ENCODE measurements around the gene GGA2. TPM values are rescaled to one million over a fixed set of nuclear protein-coding genes. Genes with fewer than 3 reads are reported as not detected.
"Not testable (repeated sequence)": the region's sequence is repeated elsewhere in the genome, so short reads cannot be mapped to it uniquely, and the experiment has no call there.

Gene GGA2
- total RNA-seq, 2 donors from 2014 or later = 99.4 to 116 TPM

DNA sequence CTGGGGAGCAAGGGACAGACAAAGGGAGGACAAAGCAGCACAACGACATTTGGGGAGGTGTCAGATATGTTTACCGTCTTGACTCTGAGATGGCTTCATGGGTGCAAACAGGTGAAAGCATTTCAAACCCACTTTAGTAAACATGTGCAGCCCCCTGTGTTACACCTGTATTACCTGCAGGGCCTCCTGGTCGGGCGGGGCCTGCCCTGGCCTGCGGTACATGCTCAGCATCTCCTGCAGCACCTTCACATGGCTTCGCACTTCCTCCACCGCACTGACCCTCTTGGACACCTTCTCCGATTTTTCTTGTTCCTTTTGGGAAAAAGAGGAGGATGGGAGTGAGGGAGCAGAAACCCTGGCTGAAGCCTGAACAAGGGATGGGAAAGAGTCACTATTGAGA, 24.5 kb downstream of the GGA2 start:
- Mint-ChIP-seq H3K4me3 (no peak overlapping the region), H3K36me3 (ENCODE audit: low read depth) (peaks cover 75% of the 10 kb centered on the region), H3K27me3 (ENCODE audit: insufficient read depth) (no peaks in the 10 kb centered on the region), H3K4me1 (no peaks in the 10 kb centered on the region), H3K27ac (no peak overlapping the region), H3K9me3 (no peaks in the 10 kb centered on the region)
- Histone ChIP-seq H3K36me3 (ENCODE audit: control insufficient read depth, insufficient read depth, low read length) (peaks cover 89% of the 10 kb centered on the region), H3K9ac (ENCODE audit: extremely low read depth, low read length, poor library complexity, severe bottlenecking) (no peak overlapping the region), H3K4me1 (ENCODE audit: control insufficient read depth, insufficient read depth, low read length) (no peaks in the 10 kb centered on the region), H3K9me3 (ENCODE audit: control insufficient read depth, low read length) (no peaks in the 10 kb centered on the region), H3K4me3 (ENCODE audit: low read length) (no peak overlapping the region), H3K27me3 (ENCODE audit: control insufficient read depth, insufficient read depth, low read length, poor library complexity, severe bottlenecking) (no peaks in the 10 kb centered on the region), H3K27ac (ENCODE audit: low read depth, low read length) (no peak overlapping the region)
- no peak for DNase-seq
- TF ChIP-seq, protein P1, sequence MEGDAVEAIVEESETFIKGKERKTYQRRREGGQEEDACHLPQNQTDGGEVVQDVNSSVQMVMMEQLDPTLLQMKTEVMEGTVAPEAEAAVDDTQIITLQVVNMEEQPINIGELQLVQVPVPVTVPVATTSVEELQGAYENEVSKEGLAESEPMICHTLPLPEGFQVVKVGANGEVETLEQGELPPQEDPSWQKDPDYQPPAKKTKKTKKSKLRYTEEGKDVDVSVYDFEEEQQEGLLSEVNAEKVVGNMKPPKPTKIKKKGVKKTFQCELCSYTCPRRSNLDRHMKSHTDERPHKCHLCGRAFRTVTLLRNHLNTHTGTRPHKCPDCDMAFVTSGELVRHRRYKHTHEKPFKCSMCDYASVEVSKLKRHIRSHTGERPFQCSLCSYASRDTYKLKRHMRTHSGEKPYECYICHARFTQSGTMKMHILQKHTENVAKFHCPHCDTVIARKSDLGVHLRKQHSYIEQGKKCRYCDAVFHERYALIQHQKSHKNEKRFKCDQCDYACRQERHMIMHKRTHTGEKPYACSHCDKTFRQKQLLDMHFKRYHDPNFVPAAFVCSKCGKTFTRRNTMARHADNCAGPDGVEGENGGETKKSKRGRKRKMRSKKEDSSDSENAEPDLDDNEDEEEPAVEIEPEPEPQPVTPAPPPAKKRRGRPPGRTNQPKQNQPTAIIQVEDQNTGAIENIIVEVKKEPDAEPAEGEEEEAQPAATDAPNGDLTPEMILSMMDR (conservative IDR thresholded peaks at IDR 0.05) = no peak
- whole genome bisulfite sequencing, 2 experiments (ENCODE audit: insufficient coverage in 1 of 2, insufficient read length in 1 of 2) = 96 to 100% methylated on average over 3 to 8 of the region's 8 CpGs

DNA sequence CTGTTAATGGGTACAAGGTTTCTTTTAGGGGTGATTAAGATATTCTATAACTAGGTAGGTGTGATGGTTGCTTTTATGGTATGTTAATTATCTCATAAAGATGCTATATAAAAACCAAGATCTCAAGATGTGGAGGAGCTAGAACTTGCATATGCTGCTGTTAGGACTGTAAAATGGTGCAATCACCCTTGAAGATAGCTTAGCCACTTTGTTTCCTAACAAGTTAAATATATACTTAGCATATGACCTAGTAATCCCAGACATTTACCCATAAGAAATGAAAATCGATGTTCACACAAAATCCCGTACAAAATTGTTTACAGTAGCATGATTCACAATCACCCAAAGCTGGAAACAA, 25.1 kb downstream of the GGA2 start:
- Histone ChIP-seq H3K9me3 (ENCODE audit: control insufficient read depth, low read length) (no peaks in the 10 kb centered on the region), H3K4me1 (ENCODE audit: control insufficient read depth, insufficient read depth, low read length) (no peaks in the 10 kb centered on the region), H3K36me3 (ENCODE audit: control insufficient read depth, insufficient read depth, low read length) (peaks cover 90% of the 10 kb centered on the region), H3K9ac (ENCODE audit: extremely low read depth, low read length, poor library complexity, severe bottlenecking) (no peak overlapping the region), H3K4me3 (ENCODE audit: low read length) (no peak overlapping the region), H3K27ac (ENCODE audit: low read depth, low read length) (no peak overlapping the region), H3K27me3 (ENCODE audit: control insufficient read depth, insufficient read depth, low read length, poor library complexity, severe bottlenecking) (no peaks in the 10 kb centered on the region)
- 94 to 100% methylated on average over 2 of the region's 2 CpGs for WGBS, 2 experiments (ENCODE audit: insufficient coverage in 1 of 2, insufficient read length in 1 of 2)
- peaks cover 78% of the 10 kb centered on the region for H3K36me3 Mint-ChIP-seq (ENCODE audit: low read depth)
- no peak overlapping the region for H3K27ac Mint-ChIP-seq
- no peaks in the 10 kb centered on the region for H3K4me1 Mint-ChIP-seq
- no peak for DNase-seq
- no peaks in the 10 kb centered on the region for H3K9me3 Mint-ChIP-seq
- TF ChIP-seq, protein P1 (conservative IDR thresholded peaks at IDR 0.05) = no peak
- H3K27me3 Mint-ChIP-seq (ENCODE audit: insufficient read depth) = no peaks in the 10 kb centered on the region
- no peak overlapping the region for H3K4me3 Mint-ChIP-seq

DNA sequence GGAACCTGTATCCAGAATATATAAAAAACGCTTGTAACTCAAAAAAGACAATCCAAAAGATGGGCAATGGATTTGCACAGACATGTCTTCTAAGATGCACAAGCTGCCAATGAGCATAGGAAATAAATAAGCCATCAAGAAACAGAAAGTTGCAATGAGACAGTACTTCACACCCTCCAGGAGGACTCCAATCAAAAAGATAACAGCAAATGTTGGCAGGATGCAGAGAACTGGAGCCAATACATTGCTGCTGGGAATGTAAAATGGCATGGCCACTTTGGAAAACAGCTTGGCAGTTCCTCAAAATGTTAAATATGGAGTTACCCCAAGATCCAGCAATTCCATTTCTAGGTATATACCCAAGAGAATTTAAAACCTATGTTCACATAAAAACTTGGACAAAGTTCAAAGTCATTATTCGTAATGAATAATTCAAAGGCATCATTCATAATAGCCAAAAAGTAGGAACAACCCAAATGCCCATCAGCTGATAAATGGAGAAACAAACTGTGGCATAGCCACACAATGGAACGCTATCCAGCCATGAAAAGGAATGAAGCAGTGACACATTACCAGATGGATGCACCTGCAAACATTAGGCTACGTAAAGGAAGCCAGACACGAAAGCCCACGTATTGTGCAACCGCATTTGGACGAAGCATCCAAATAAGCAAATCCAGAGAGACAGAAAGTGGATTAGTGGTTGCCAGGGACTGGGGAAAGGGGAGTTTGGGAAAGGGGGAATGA, 25.6 kb downstream of the GGA2 start:
- WGBS, 2 experiments (ENCODE audit: insufficient coverage in 1 of 2, insufficient read length in 1 of 2) = 95 to 96% methylated on average over 7 to 8 of the region's 8 CpGs
- peaks cover 90% of the 10 kb centered on the region for H3K36me3 ChIP-seq (ENCODE audit: control insufficient read depth, insufficient read depth, low read length)
- no peaks in the 10 kb centered on the region for H3K27me3 Mint-ChIP-seq (ENCODE audit: insufficient read depth)
- no peak overlapping the region for H3K9ac ChIP-seq (ENCODE audit: extremely low read depth, low read length, poor library complexity, severe bottlenecking)
- no peak overlapping the region for H3K4me3 Mint-ChIP-seq
- H3K4me1 ChIP-seq (ENCODE audit: control insufficient read depth, insufficient read depth, low read length) = no peaks in the 10 kb centered on the region
- H3K9me3 ChIP-seq (ENCODE audit: control insufficient read depth, low read length) = no peaks in the 10 kb centered on the region
- H3K4me1 Mint-ChIP-seq = no peaks in the 10 kb centered on the region
- TF ChIP-seq, protein P1 (conservative IDR thresholded peaks at IDR 0.05) = no peak
- H3K27ac Mint-ChIP-seq = no peak overlapping the region
- no peak for DNase-seq
- H3K36me3 Mint-ChIP-seq (ENCODE audit: low read depth) = peaks cover 78% of the 10 kb centered on the region
- H3K4me3 ChIP-seq (ENCODE audit: low read length) = no peak overlapping the region
- no peak overlapping the region for H3K27ac ChIP-seq (ENCODE audit: low read depth, low read length)
- no peaks in the 10 kb centered on the region for H3K27me3 ChIP-seq (ENCODE audit: control insufficient read depth, insufficient read depth, low read length, poor library complexity, severe bottlenecking)
- H3K9me3 Mint-ChIP-seq = no peaks in the 10 kb centered on the region

- not testable (repeated sequence) for H3K27ac ChIP-seq (ENCODE audit: low read depth, low read length); H3K27me3 ChIP-seq (ENCODE audit: control insufficient read depth, insufficient read depth, low read length, poor library complexity, severe bottlenecking); H3K4me1 ChIP-seq (ENCODE audit: control insufficient read depth, insufficient read depth, low read length); H3K27ac Mint-ChIP-seq; H3K9ac ChIP-seq (ENCODE audit: extremely low read depth, low read length, poor library complexity, severe bottlenecking); DNase-seq; H3K4me3 Mint-ChIP-seq; H3K4me3 ChIP-seq (ENCODE audit: low read length); H3K4me1 Mint-ChIP-seq; H3K9me3 Mint-ChIP-seq; H3K9me3 ChIP-seq (ENCODE audit: control insufficient read depth, low read length); H3K27me3 Mint-ChIP-seq (ENCODE audit: insufficient read depth)
- WGBS, 2 experiments (ENCODE audit: insufficient coverage in 1 of 2, insufficient read length in 1 of 2) = 96 to 98% methylated on average over 7 to 8 of the region's 8 CpGs
- peaks cover 85% of the 10 kb centered on the region for H3K36me3 Mint-ChIP-seq (ENCODE audit: low read depth)
- H3K36me3 ChIP-seq (ENCODE audit: control insufficient read depth, insufficient read depth, low read length) = peaks cover 90% of the 10 kb centered on the region
These were observed 26.8 kb downstream of the GGA2 start for GRCh38 chr16:23483492-23483891.

All from endodermal cell (in vitro differentiated cells).